Measurements from ENCODE around the gene USP12.
"Not testable (repeated sequence)": the region's sequence is repeated elsewhere in the genome, so short reads cannot be mapped to it uniquely, and the experiment has no call there.

Gene USP12

GRCh38 chr13:27118428-27119054, 53.1 kb downstream of the USP12 start:
- no peak for DNase-seq

GRCh38 chr13:27117952-27118351, 53.7 kb downstream of the USP12 start:
- DNase-seq, result no peak

- DNase-seq, result no peak
These were observed 54.5 kb downstream of the USP12 start for GRCh38 chr13:27117158-27117557.

GRCh38 chr13:27113436-27113835, 58.2 kb downstream of the USP12 start:
- no peak for DNase-seq

- no peak for DNase-seq
These were observed 59.6 kb downstream of the USP12 start for GRCh38 chr13:27112006-27112405.

GRCh38 chr13:27110056-27110746, 61.4 kb downstream of the USP12 start:
- no peak for DNase-seq

- no peak for DNase-seq
These were observed 65.5 kb downstream of the USP12 start for GRCh38 chr13:27106144-27106543.

GRCh38 chr13:27104606-27105005, 67.0 kb downstream of the USP12 start:
- no peak for DNase-seq

- no peak for DNase-seq
These were observed 69.8 kb downstream of the USP12 start for GRCh38 chr13:27101847-27102246.

- DNase-seq, result no peak
These were observed 70.3 kb downstream of the USP12 start for GRCh38 chr13:27101289-27101688.

GRCh38 chr13:27097691-27098090, 73.9 kb downstream of the USP12 start:
- no peak for DNase-seq

- no peak for DNase-seq
These were observed 80.2 kb downstream of the USP12 start for GRCh38 chr13:27091451-27091850.

GRCh38 chr13:27088619-27089018, 83.0 kb downstream of the USP12 start:
- DNase-seq, result no peak

- no peak for DNase-seq
These were observed 84.9 kb downstream of the USP12 start for GRCh38 chr13:27086599-27087265.

GRCh38 chr13:27083183-27083582, 88.4 kb downstream of the USP12 start:
- no peak for DNase-seq

GRCh38 chr13:27081893-27082679, 89.5 kb downstream of the USP12 start:
- no peak for DNase-seq

- no peak for DNase-seq
These were observed 91.3 kb downstream of the USP12 start for GRCh38 chr13:27080018-27080948.

- no peak for DNase-seq
These were observed 92.1 kb downstream of the USP12 start for GRCh38 chr13:27079421-27079958.

- DNase-seq, result no peak
These were observed 94.2 kb downstream of the USP12 start for GRCh38 chr13:27077451-27077850.

GRCh38 chr13:27076421-27076820, 95.2 kb downstream of the USP12 start:
- DNase-seq, result no peak

- no peak for DNase-seq
These were observed 98.4 kb downstream of the USP12 start for GRCh38 chr13:27073186-27073585.

- not testable (repeated sequence) for DNase-seq
These were observed 105.5 kb downstream of the USP12 start for GRCh38 chr13:27066123-27066522.

Data from activated gamma-delta T cell (primary cell).